ENCODE data around the gene ZNF578.
"Not testable (repeated sequence)": the region's sequence is repeated elsewhere in the genome, so short reads cannot be mapped to it uniquely, and the experiment has no call there.

Gene ZNF578

DNA sequence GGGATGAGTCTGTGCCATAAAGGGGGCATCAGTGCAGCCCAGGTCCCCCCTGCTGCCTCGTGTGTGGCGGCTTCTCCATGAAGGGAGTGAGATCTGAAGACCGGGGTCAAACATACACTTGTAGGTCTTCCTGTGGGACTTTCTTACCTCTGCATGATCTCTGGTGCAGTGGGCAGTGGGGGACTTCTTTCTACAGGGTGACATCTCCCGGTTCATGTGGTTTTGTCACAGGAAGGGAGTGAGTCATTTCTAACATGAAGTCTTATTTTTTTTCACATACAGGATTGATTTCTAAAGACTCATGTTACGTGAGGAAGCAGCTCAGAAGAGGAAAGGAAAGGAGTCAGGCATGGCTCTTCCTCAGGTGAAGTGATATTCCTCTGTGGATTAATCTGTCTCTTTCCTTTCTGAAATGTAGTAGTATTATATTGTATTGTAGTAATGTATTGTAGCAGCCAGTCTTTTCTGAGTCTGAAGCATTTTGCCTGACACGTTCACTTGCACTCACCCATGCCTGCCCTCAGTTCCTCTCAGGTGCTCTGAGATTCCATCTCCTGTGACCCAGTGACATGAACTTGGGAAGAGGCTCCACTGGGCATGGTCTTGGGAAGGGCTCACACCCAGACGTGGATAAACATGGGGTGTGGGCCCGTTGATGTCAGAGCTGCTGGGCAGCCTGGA is 89.8 kb downstream of the ZNF578 start:
- no peak overlapping the region for H3K27ac ChIP-seq (ENCODE audit: low read length)
- no peaks in the 10 kb centered on the region for H3K9me2 ChIP-seq (replicated peaks; ENCODE audit: insufficient read depth, low read length)
- H3K9me3 ChIP-seq (replicated peaks; ENCODE audit: insufficient read depth, low read length), result no peaks in the 10 kb centered on the region
- no peak for DNase-seq
- no peaks in the 10 kb centered on the region for H3F3A ChIP-seq (ENCODE audit: insufficient read depth, low read length)
- no peak overlapping the region for H2AFZ ChIP-seq (ENCODE audit: low read length)
- no peaks in the 10 kb centered on the region for H3K36me3 ChIP-seq (replicated peaks; ENCODE audit: insufficient read depth, low read length)
- TF ChIP-seq EZH2 (optimal IDR thresholded peaks at IDR 0.05; ENCODE audit: low read depth, low read length) (no peak), EZH2phosphoT487 (IDR thresholded peaks at IDR 0.05; ENCODE audit: low read length) (no peak)
- TF ChIP-seq, protein P1, sequence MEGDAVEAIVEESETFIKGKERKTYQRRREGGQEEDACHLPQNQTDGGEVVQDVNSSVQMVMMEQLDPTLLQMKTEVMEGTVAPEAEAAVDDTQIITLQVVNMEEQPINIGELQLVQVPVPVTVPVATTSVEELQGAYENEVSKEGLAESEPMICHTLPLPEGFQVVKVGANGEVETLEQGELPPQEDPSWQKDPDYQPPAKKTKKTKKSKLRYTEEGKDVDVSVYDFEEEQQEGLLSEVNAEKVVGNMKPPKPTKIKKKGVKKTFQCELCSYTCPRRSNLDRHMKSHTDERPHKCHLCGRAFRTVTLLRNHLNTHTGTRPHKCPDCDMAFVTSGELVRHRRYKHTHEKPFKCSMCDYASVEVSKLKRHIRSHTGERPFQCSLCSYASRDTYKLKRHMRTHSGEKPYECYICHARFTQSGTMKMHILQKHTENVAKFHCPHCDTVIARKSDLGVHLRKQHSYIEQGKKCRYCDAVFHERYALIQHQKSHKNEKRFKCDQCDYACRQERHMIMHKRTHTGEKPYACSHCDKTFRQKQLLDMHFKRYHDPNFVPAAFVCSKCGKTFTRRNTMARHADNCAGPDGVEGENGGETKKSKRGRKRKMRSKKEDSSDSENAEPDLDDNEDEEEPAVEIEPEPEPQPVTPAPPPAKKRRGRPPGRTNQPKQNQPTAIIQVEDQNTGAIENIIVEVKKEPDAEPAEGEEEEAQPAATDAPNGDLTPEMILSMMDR (IDR thresholded peaks at IDR 0.05; ENCODE audit: low read length), result no peak
- H3K4me2 ChIP-seq (ENCODE audit: low read depth, low read length), result no peak overlapping the region
- no peaks in the 10 kb centered on the region for H3K4me1 ChIP-seq (ENCODE audit: low read length)
- H3K9ac ChIP-seq (ENCODE audit: low read length), result no peak overlapping the region
- no peaks in the 10 kb centered on the region for H4K20me1 ChIP-seq (ENCODE audit: insufficient read depth, low read length)
- no peaks in the 10 kb centered on the region for H3K79me2 ChIP-seq (ENCODE audit: low read length)
- no peaks in the 10 kb centered on the region for H3K27me3 ChIP-seq (replicated peaks; ENCODE audit: insufficient read depth, low read length)
- H3K4me3 ChIP-seq (ENCODE audit: low read length), result no peak overlapping the region

- H3K79me2 ChIP-seq (ENCODE audit: low read length), result no peaks in the 10 kb centered on the region
- no peak overlapping the region for H3K9ac ChIP-seq (ENCODE audit: low read length)
- no peaks in the 10 kb centered on the region for H4K20me1 ChIP-seq (ENCODE audit: insufficient read depth, low read length)
- TF ChIP-seq, protein P1 (IDR thresholded peaks at IDR 0.05; ENCODE audit: low read length), result no peak
- TF ChIP-seq EZH2phosphoT487 (IDR thresholded peaks at IDR 0.05; ENCODE audit: low read length) (no peak), EZH2 (optimal IDR thresholded peaks at IDR 0.05; ENCODE audit: low read depth, low read length) (no peak)
- no peaks in the 10 kb centered on the region for H3K27me3 ChIP-seq (replicated peaks; ENCODE audit: insufficient read depth, low read length)
- H3F3A ChIP-seq (ENCODE audit: insufficient read depth, low read length), result no peaks in the 10 kb centered on the region
- H3K9me3 ChIP-seq (replicated peaks; ENCODE audit: insufficient read depth, low read length), result no peaks in the 10 kb centered on the region
- DNase-seq, result no peak
- H3K4me1 ChIP-seq (ENCODE audit: low read length), result no peaks in the 10 kb centered on the region
- no peaks in the 10 kb centered on the region for H3K9me2 ChIP-seq (replicated peaks; ENCODE audit: insufficient read depth, low read length)
- H3K4me3 ChIP-seq (ENCODE audit: low read length), result no peak overlapping the region
- no peak overlapping the region for H2AFZ ChIP-seq (ENCODE audit: low read length)
- H3K27ac ChIP-seq (ENCODE audit: low read length), result no peak overlapping the region
- no peak overlapping the region for H3K4me2 ChIP-seq (ENCODE audit: low read depth, low read length)
- peaks cover 5% of the 10 kb centered on the region; the same call in 1 of the 2 replicates for H3K36me3 ChIP-seq (replicated peaks; ENCODE audit: insufficient read depth, low read length)
Observed at GRCh38 chr19:52554216-52554971, 101.0 kb downstream of the ZNF578 start.

- Histone ChIP-seq H3K27me3 (replicated peaks; ENCODE audit: insufficient read depth, low read length) (no peaks in the 10 kb centered on the region), H3K4me2 (ENCODE audit: low read depth, low read length) (no peak overlapping the region), H3K4me3 (ENCODE audit: low read length) (no peak overlapping the region), H4K20me1 (ENCODE audit: insufficient read depth, low read length) (no peaks in the 10 kb centered on the region), H3F3A (ENCODE audit: insufficient read depth, low read length) (no peaks in the 10 kb centered on the region), H3K27ac (ENCODE audit: low read length) (no peak overlapping the region), H3K79me2 (ENCODE audit: low read length) (no peaks in the 10 kb centered on the region), H3K9me3 (replicated peaks; ENCODE audit: insufficient read depth, low read length) (no peaks in the 10 kb centered on the region), H3K9ac (ENCODE audit: low read length) (no peak overlapping the region), H2AFZ (ENCODE audit: low read length) (no peak overlapping the region), H3K4me1 (ENCODE audit: low read length) (no peaks in the 10 kb centered on the region), H3K9me2 (replicated peaks; ENCODE audit: insufficient read depth, low read length) (no peaks in the 10 kb centered on the region), H3K36me3 (replicated peaks; ENCODE audit: insufficient read depth, low read length) (peaks cover 5% of the 10 kb centered on the region; the same call in 1 of the 2 replicates)
- no peak for DNase-seq
- no peak for TF ChIP-seq EZH2phosphoT487 (IDR thresholded peaks at IDR 0.05; ENCODE audit: low read length)
Observed at GRCh38 chr19:52557231-52557995, 104.1 kb downstream of the ZNF578 start.

DNA sequence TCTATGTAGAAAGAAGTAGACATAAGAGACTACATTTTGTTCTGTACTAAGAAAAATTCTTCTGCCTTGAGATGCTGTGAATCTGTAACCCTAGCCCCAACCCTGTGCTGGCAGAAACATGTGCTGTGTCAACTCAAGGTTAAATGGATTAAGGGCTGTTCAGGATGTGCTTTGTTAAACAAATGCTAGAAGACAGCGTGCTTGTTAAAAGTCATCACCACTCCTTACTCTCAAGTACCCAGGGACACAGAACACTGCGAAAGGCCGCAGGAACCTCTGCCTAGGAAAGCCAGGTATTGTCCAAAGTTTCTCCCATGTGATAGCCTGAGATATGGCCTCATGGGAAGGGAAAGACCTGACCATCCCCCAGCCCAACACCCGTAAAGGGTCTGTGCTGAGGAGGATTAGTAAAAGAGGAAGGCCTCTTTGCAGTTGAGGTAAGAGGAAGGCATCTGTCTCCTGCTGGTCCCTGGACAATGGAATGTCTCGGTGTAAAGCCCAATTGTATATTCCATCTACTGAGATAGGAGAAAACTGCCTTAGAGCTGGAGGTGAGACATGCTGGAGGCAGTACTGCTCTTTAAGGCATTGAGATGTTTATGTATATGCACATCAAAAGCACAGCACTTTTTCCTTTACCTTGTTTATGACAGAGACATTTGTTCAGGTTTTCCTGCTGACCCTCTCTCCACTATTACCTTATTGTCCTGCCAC is 105.5 kb downstream of the ZNF578 start:
- H3K27me3 ChIP-seq (replicated peaks; ENCODE audit: insufficient read depth, low read length); H3K4me2 ChIP-seq (ENCODE audit: low read depth, low read length); H3K9me2 ChIP-seq (replicated peaks; ENCODE audit: insufficient read depth, low read length); DNase-seq; H3K9me3 ChIP-seq (replicated peaks; ENCODE audit: insufficient read depth, low read length); H3F3A ChIP-seq (ENCODE audit: insufficient read depth, low read length); H3K27ac ChIP-seq (ENCODE audit: low read length); H3K9ac ChIP-seq (ENCODE audit: low read length); H3K4me1 ChIP-seq (ENCODE audit: low read length); H3K36me3 ChIP-seq (replicated peaks; ENCODE audit: insufficient read depth, low read length); H4K20me1 ChIP-seq (ENCODE audit: insufficient read depth, low read length); H2AFZ ChIP-seq (ENCODE audit: low read length); H3K79me2 ChIP-seq (ENCODE audit: low read length); H3K4me3 ChIP-seq (ENCODE audit: low read length): not testable (repeated sequence)

DNA sequence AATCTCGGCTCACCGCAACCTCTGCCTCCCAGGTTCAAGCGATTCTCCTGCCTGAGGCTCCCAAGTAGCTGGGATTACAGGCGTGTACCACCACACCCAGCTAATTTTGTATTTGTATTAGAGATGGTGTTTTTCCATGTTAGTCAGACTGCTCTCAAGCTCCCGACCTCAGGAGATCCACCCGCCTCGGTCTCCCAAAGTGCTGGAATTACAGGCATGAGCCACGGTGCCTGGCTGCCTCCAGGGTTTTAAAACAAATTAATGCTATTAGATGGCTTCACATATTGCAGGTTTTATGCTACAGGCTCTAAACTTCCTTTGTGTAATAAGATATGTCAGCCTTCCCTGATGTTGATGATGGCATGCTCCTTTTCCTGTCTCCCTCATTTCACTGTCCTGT is 108.3 kb downstream of the ZNF578 start:
- H3K27ac ChIP-seq (ENCODE audit: low read length); H3K9ac ChIP-seq (ENCODE audit: low read length); H3K27me3 ChIP-seq (replicated peaks; ENCODE audit: insufficient read depth, low read length); H3K9me3 ChIP-seq (replicated peaks; ENCODE audit: insufficient read depth, low read length); H4K20me1 ChIP-seq (ENCODE audit: insufficient read depth, low read length); H3K4me1 ChIP-seq (ENCODE audit: low read length); H3F3A ChIP-seq (ENCODE audit: insufficient read depth, low read length); H3K4me3 ChIP-seq (ENCODE audit: low read length); H3K4me2 ChIP-seq (ENCODE audit: low read depth, low read length); H2AFZ ChIP-seq (ENCODE audit: low read length); H3K9me2 ChIP-seq (replicated peaks; ENCODE audit: insufficient read depth, low read length); H3K36me3 ChIP-seq (replicated peaks; ENCODE audit: insufficient read depth, low read length); H3K79me2 ChIP-seq (ENCODE audit: low read length); DNase-seq: not testable (repeated sequence)

Data from MM.1S (cell line).